Neuron (in vitro differentiated cells): ENCODE results near the gene ESR1.

Source experiments
- H2AFZ ChIP-seq: one replicate; pipeline ENCODE4 v1.6.1; 2013; ENCODE audit warnings: low read depth, mild to moderate bottlenecking, inconsistent platforms, low read length, moderate library complexity
- H3K27me3 ChIP-seq: one replicate; pipeline ENCODE4 v1.6.1; 2013; ENCODE audit warnings: low read length; ENCODE audit not compliant: insufficient read depth
- H3K36me3 ChIP-seq: one replicate; pipeline ENCODE4 v1.6.1; 2013; ENCODE audit warnings: low read length; ENCODE audit not compliant: insufficient read depth
- H3K4me1 ChIP-seq: one replicate; pipeline ENCODE4 v1.6.1; 2013; ENCODE audit warnings: low read length; ENCODE audit not compliant: insufficient read depth
- H3K4me3 ChIP-seq: 2 replicates; pipeline ENCODE4 v1.5.1; 2013; ENCODE audit warnings: mild to moderate bottlenecking, low read length, moderate library complexity
- H3K9me3 ChIP-seq: one replicate; pipeline ENCODE4 v1.6.1; 2013; ENCODE audit warnings: low read length

ESR1 gene

DNA sequence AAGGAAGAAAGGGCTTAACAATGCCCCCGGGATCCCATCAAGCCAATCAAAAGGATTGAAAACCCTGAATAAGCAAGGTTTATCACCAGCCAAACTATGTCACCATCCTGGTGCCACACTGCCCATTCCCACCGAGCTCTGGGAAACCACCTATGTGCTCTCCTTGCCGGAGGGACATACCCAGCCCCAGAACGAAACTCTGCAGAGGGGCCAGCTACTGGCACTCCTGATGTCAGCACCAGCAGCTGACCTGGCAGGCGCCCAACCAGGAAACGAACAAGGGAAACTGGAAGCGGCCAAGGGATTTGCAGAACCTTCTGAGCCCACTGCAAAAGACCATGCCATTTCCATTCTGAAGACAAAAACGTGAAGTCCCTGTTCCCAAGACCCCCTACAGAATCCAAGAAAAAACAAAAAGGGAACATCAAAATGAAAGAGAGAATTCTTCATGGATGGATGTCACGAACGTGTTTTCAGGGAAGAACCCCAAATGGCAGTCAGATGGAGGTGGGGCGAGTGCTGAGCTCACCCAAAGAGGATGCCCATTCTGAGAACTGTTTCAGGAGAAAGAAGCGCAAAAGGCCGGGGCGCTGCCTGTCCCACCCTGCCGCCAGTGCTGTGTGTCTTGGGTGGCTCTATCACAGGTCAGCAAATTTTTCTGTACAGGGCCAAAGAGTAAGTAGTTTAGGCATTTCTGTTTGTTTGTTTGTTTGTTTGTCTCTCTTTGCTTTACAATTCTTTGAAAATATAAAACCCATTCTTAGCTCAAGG lies 305.2 kb downstream of the ESR1 start:
- no peaks in the 10 kb centered on the region for H3K9me3 ChIP-seq
- no peaks in the 10 kb centered on the region for H3K27me3 ChIP-seq
- no peak overlapping the region for H3K4me3 ChIP-seq
- no peaks in the 10 kb centered on the region for H3K4me1 ChIP-seq
- H2AFZ ChIP-seq: no peak overlapping the region
- no peaks in the 10 kb centered on the region for H3K36me3 ChIP-seq

DNA sequence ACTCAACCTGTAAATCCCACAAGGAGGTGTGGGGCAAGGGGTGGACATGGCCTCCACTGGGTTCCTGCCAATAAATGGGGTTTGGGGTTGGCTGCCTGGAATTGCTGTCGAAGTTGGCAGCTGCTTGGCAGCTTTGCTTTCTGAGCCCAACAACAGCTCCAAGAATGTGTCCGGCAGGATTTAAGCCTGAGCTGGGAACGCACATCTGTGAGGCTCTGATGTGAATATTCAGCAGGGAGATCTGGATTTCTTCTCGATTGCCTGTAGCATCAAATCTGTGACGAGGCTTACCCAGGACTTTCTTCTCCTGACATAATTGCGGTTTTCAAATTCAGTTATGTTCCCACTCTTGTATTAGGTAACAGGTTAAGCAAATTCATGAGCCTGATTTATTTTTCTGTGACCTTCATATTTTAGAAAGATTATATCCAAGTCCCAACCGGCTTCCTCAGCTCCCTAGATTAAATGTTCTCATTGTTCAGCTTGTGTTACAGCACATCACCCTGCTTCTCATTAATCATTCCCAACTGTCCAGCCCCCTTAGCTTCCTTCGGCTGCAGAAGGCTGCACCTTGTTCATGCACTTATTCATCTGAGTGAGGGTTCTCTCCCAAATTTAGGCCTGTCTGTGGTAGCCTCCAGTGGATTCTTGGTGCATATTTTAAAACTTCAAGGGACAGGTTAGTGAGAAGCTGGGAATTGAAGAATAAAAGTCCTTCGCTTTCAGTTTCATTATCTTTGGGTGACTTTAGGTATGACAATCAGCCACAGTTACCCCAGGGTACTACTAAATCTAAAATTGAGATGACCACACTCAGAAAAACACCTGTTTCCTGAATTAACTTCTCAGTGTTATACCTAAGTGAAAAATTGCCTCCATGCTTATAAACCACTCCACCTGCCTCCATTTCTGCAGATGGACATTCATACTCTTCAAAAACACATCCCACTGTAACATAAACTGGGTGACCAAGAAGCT lies 310.0 kb downstream of the ESR1 start:
- Histone ChIP-seq H3K4me3 (no peak overlapping the region), H3K27me3 (no peaks in the 10 kb centered on the region), H2AFZ (no peak overlapping the region), H3K4me1 (no peaks in the 10 kb centered on the region), H3K36me3 (no peaks in the 10 kb centered on the region), H3K9me3 (no peaks in the 10 kb centered on the region)

DNA sequence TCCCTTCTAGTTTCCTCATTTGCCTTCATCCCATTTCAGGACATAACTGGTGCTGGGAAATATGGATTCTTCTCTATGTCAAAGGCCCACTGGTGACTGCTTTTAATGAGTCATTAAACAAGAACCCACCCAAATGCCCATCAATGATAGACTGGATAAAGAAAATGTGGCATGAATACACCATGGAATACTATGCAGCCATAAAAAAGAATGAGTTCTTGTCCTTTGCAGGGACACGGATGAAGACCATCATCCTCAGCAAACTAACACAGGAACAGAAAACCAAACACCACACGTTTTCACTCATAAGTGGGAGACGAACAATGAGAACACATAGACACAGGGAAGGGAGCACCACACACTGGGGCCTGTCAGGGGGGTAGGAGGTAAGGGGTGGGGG lies 310.7 kb downstream of the ESR1 start:
- no peak overlapping the region for H3K4me3 ChIP-seq
- no peak overlapping the region for H2AFZ ChIP-seq
- H3K27me3 ChIP-seq: no peaks in the 10 kb centered on the region
- no peaks in the 10 kb centered on the region for H3K9me3 ChIP-seq
- no peaks in the 10 kb centered on the region for H3K36me3 ChIP-seq
- no peaks in the 10 kb centered on the region for H3K4me1 ChIP-seq

DNA sequence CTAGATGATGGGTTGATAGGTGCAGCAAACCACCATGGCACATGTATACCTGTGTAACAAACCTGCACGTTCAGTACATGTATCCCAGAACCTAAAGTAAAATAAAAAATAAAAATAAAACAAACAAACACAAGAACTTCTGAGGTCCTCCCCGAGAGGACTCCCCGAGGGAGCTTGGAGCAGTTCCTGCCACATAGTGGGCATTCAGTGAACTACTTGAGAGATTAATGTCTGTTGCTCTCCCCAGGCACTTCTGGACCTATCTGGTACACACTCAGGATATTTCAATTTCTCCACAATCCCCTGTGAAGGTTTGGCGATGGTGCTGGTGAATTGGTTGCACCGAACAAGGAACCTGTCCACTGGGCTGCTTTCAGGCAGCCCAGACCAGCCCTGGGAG lies 311.2 kb downstream of the ESR1 start:
- Histone ChIP-seq H3K9me3 (no peaks in the 10 kb centered on the region), H3K4me3 (no peak overlapping the region), H3K36me3 (no peaks in the 10 kb centered on the region), H3K4me1 (no peaks in the 10 kb centered on the region), H3K27me3 (no peaks in the 10 kb centered on the region), H2AFZ (no peak overlapping the region)

DNA sequence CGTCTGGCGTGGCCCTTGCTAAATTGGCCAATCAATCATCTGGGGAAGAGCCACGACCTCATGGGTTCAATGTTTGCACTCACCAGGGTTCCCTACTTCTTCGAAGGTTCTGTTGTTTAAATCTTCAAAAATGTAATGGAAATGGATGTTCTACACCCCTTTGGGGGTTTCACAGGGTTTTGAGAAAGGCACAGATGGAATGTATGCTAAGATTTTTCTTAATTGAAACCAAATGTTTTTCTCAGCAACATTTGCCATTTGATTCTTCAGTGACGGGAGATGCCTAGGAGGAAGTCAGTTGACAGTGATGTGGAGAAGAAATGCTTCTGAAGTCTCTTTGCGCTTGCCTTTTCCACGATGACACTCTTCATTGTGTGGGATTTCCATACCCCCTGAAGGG lies 312.3 kb downstream of the ESR1 start:
- H3K27me3 ChIP-seq: no peaks in the 10 kb centered on the region
- no peak overlapping the region for H2AFZ ChIP-seq
- H3K4me3 ChIP-seq: no peak overlapping the region
- H3K9me3 ChIP-seq: no peaks in the 10 kb centered on the region
- no peaks in the 10 kb centered on the region for H3K36me3 ChIP-seq
- no peaks in the 10 kb centered on the region for H3K4me1 ChIP-seq

DNA sequence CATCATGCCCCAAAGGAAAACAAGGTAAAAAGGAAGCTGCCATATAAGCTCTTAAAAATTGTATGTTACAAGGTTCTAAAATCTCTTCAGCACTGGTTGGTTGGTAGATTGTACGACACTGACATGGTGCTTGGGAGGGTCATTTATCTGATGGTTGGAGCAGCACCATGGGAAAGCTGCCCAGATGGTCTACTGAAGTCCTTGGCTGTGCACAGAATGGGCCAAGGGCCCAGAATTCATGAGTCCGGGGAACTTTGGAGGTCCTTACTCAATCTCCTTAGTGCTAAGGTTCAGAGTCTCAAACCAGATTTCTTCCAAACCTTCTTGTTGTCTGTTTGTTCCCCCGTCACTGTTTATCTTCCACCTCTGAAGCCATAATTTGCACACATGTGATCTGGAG lies 314.4 kb downstream of the ESR1 start:
- no peaks in the 10 kb centered on the region for H3K9me3 ChIP-seq
- no peak overlapping the region for H3K4me3 ChIP-seq
- H3K4me1 ChIP-seq: no peaks in the 10 kb centered on the region
- no peaks in the 10 kb centered on the region for H3K27me3 ChIP-seq
- no peaks in the 10 kb centered on the region for H3K36me3 ChIP-seq
- H2AFZ ChIP-seq: no peak overlapping the region

DNA sequence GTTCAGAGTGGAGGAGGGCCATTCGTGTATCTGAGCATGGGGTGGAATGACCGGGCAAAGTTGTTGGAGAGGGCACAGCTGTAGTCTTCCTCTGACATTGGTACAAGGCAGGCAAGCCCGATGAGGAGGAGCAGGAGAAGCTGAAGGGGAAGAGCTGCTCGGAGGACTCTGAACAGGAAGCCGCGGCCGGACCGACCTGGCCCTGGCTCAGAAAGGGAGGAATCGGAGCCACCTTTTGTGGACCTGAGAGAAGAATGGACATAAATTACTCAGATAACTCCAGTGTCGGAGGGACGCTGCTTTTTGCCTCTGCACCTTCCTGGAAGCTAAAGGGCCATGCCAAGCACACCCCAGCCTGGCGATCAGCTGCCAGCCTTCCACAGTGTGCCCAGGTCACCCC lies 315.0 kb downstream of the ESR1 start:
- no peaks in the 10 kb centered on the region for H3K27me3 ChIP-seq
- H3K9me3 ChIP-seq: no peaks in the 10 kb centered on the region
- H2AFZ ChIP-seq: no peak overlapping the region
- H3K4me1 ChIP-seq: no peaks in the 10 kb centered on the region
- no peak overlapping the region for H3K4me3 ChIP-seq
- H3K36me3 ChIP-seq: no peaks in the 10 kb centered on the region

DNA sequence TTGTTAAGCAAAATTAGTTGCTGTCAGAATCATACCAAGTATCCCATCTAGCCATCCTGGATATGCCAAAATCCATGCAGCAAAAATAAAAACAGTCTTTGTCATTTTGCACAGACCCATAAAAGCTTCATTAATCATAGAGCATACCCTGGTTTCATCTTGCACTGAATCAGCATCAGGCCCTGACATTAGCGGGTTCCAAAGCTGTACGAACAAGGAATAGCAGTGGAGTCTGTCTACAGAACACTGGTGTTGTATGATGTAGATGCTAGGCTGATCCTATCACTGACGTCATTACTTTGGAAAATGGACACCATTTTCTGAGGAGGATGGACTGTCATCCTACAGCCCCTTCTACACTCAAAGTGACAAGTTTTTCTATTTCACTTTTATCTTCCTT lies 315.6 kb downstream of the ESR1 start:
- Histone ChIP-seq H3K4me3 (no peak overlapping the region), H2AFZ (no peak overlapping the region), H3K36me3 (no peaks in the 10 kb centered on the region), H3K9me3 (no peaks in the 10 kb centered on the region), H3K27me3 (no peaks in the 10 kb centered on the region), H3K4me1 (no peaks in the 10 kb centered on the region)

DNA sequence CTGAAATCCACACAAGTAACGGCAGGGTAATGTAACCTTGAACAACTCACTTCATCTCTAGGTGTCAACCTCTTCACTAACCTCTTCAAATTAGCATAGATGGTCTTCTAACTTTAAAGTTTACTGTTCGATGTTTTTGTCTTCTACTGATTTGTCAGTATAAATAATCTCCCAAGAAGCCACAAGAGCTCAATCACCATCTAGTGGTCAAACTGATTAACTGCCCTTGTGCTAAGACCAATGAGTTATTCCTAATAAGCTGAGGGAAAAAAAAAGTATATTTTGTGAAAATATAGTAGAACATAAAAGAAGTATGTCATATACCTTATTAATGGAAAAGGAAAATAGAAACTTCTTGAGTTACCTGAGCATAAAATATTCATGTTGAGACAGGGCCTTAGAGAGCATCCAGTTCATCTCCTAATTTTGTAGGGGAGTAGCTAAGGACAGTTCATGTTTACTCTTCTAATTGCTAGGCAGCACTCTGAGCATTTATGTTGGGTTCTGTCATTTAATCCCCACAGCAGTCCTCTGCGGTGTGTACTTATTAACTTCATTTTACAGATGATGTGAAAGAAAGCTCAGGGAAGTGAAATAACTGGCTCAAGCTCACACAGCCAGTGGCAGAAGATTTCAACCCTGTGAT lies 317.1 kb downstream of the ESR1 start:
- no peak overlapping the region for H2AFZ ChIP-seq
- H3K9me3 ChIP-seq: no peaks in the 10 kb centered on the region
- H3K27me3 ChIP-seq: no peaks in the 10 kb centered on the region
- H3K4me1 ChIP-seq: no peaks in the 10 kb centered on the region
- H3K4me3 ChIP-seq: no peak overlapping the region
- no peaks in the 10 kb centered on the region for H3K36me3 ChIP-seq

DNA sequence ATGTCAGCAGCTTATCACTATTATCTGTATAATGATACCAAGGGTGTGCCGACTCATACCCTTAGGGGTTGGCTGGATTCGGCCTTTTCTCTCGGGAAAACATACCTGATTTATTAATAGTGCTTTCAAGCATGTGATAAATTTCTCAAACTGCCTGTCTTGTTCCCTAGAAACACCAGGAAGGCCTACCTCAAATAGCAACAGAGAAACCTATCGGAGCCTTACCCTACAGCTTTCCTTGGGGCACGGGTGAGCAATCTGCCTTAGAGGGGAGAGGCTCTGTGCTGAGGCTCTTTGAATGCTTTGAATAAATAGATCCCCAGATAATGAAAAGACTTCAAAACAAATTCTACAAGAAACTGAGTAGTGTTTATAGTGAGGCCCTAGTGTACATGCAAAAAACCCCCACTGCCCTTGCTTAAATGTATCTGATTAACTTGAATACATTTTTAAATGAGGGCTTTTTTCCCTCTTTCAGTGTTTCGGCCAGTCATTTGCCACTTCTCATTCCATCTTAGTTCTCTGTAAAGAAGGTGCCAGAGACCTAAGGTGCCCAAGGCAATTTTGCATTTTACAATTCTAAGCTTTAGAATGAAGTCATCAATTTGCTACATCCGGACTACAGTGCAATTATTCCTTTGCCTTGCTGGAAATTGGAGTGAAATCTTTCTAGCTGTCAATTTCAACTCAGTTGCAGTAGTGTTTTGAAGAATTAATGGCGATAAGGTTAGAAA lies 320.1 kb downstream of the ESR1 start:
- peaks cover 3% of the 10 kb centered on the region for H3K36me3 ChIP-seq
- H3K27me3 ChIP-seq: no peaks in the 10 kb centered on the region
- H3K9me3 ChIP-seq: no peaks in the 10 kb centered on the region
- no peaks in the 10 kb centered on the region for H3K4me1 ChIP-seq
- H2AFZ ChIP-seq: no peak overlapping the region
- H3K4me3 ChIP-seq: no peak overlapping the region

DNA sequence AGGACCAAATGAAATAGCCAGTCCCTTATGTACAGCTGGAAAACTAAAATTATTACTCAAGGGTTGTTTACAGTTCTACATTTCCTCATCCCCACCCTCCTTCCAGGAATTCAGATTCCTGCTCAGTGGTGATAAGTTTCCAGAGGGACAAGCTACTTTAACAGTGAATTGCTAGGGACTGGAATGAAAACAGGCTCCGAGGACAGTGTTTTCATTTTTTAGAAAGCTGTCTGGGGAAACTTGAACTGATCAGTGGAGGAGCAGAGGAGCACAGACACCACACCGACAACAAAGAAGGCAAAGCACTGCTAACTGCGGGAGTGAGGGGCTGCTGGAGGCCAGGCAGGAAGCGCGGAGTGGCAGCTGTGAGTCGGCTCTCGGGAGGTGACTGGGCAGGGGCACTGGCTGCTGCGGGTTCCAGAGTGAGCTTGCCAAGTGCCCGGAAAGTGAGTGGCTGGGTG lies 322.2 kb downstream of the ESR1 start:
- no peaks in the 10 kb centered on the region for H3K9me3 ChIP-seq
- H3K4me3 ChIP-seq: no peak overlapping the region
- H2AFZ ChIP-seq: no peak overlapping the region
- no peaks in the 10 kb centered on the region for H3K4me1 ChIP-seq
- H3K36me3 ChIP-seq: peaks cover 7% of the 10 kb centered on the region
- H3K27me3 ChIP-seq: no peaks in the 10 kb centered on the region

DNA sequence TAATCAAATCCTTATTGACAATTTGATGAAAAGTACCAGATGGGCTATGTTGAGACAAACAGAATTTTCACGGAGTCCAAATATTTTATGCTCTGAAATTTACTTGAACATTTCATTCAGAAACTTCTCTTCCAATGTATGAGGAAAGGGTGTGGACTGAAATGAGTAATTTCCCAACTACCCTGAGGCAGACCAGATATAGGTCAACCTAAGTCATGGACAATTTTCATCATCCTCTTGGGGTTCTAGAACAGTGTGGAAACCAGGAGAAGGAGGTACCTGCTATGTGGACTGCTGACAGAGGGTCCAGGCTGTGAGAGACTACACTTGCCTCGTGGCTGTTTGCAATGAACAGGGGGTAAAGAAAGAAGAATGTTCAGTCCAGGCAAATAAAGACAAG lies 323.0 kb downstream of the ESR1 start:
- H3K36me3 ChIP-seq: peaks cover 7% of the 10 kb centered on the region

More for the DNA sequence above, 323.0 kb downstream of the ESR1 start:
- H3K9me3 ChIP-seq: no peaks in the 10 kb centered on the region
- H3K4me1 ChIP-seq: no peaks in the 10 kb centered on the region
- no peak overlapping the region for H3K4me3 ChIP-seq
- no peaks in the 10 kb centered on the region for H3K27me3 ChIP-seq
- H2AFZ ChIP-seq: no peak overlapping the region
